WTC11 (cell line): ENCODE measurements around the gene C1QBP. TPM values are rescaled to one million over a fixed set of nuclear protein-coding genes. Genes with fewer than 3 reads are reported as not detected.

Source experiments
- ATAC-seq: fragments of 200-7000 bp; cut with Tn5 transposase; 2 replicates; pipeline ENCODE4 v1.10.0; 2021; ENCODE audit warnings: mild to moderate bottlenecking, moderate library complexity
- CTCF ChIA-PET: fragments of 300-600 bp; sonication (Branson Sonifier 250); formaldehyde crosslinking; loops from one replicate; lab custom pipeline; 2021; ENCODE audit warnings: antibody characterized with exemption; lab: Charles Lee
- POLR2A ChIA-PET: fragments of 350-600 bp; sonication (Branson Sonifier 250); formaldehyde crosslinking; loops from one replicate; lab custom pipeline; 2021; ENCODE audit warnings: antibody characterized with exemption; lab: Charles Lee
- DNase-seq: peaks from one replicate; pipeline ENCODE4 v3.0.0; 2021; ENCODE audit warnings: low spot score
- H3K27ac Mint-ChIP-seq: 2 replicates; pipeline ENCODE4 v1.8.0; 2021; ENCODE audit warnings: mixed read lengths
- H3K27me3 Mint-ChIP-seq: 2 replicates; pipeline ENCODE4 v1.8.0; 2021; ENCODE audit warnings: low read depth, mild to moderate bottlenecking, moderate library complexity, mixed read lengths
- H3K36me3 Mint-ChIP-seq: 2 replicates; pipeline ENCODE4 v1.8.0; 2021; ENCODE audit warnings: mixed read lengths
- H3K4me1 Mint-ChIP-seq: 2 replicates; pipeline ENCODE4 v1.8.0; 2022; ENCODE audit warnings: mixed read lengths
- H3K4me3 Mint-ChIP-seq: 2 replicates; pipeline ENCODE4 v1.8.0; 2021; ENCODE audit warnings: mild to moderate bottlenecking, moderate library complexity, mixed read lengths
- H3K9me3 Mint-ChIP-seq: 2 replicates; pipeline ENCODE4 v1.8.0; 2021; ENCODE audit warnings: mixed read lengths
- CREM ChIP-seq: sonication (generic); formaldehyde crosslinking; IDR thresholded peaks from 2 replicates; pipeline ENCODE4 v1.8.1; 2022; ENCODE audit warnings: mild to moderate bottlenecking, missing genetic modification reagents, moderate library complexity
- CTCF ChIP-seq: fragments of 200-600 bp; IDR thresholded peaks from 2 replicates; pipeline ENCODE4 v1.8.0; 2022; ENCODE audit warnings: antibody characterized with exemption
- E2F1 ChIP-seq: sonication (generic); formaldehyde crosslinking; IDR thresholded peaks from 2 replicates; pipeline ENCODE4 v1.8.0; 2022; ENCODE audit warnings: mild to moderate bottlenecking, missing genetic modification reagents
- ELF4 ChIP-seq: sonication (generic); formaldehyde crosslinking; IDR thresholded peaks from 2 replicates; pipeline ENCODE4 v1.8.1; 2022; ENCODE audit warnings: low read depth, mild to moderate bottlenecking, moderate library complexity, missing genetic modification reagents
- EMX1 ChIP-seq: fragments of 250-450 bp; sonication (Bioruptor Pico); IDR thresholded peaks from 2 replicates; pipeline ENCODE4 v1.8.0; 2021; ENCODE audit warnings: mild to moderate bottlenecking
- ESRRA ChIP-seq: sonication (generic); formaldehyde crosslinking; IDR thresholded peaks from 2 replicates; pipeline ENCODE4 v1.8.1; 2022; ENCODE audit warnings: mild to moderate bottlenecking, missing genetic modification reagents, borderline replicate concordance
- ETV6 ChIP-seq: sonication (generic); formaldehyde crosslinking; IDR thresholded peaks from 2 replicates; pipeline ENCODE4 v1.8.1; 2022; ENCODE audit warnings: mild to moderate bottlenecking, missing genetic modification reagents
- FOXJ3 ChIP-seq: sonication (generic); formaldehyde crosslinking; IDR thresholded peaks from 2 replicates; pipeline ENCODE4 v1.9.0; 2021; ENCODE audit warnings: missing genetic modification reagents, mild to moderate bottlenecking, borderline replicate concordance
- FOXP1 ChIP-seq: sonication (generic); formaldehyde crosslinking; IDR thresholded peaks from 2 replicates; pipeline ENCODE4 v1.8.0; 2022; ENCODE audit warnings: missing genetic modification reagents, mild to moderate bottlenecking, moderate library complexity, borderline replicate concordance
- MXD4 ChIP-seq: fragments of 250-450 bp; sonication (Bioruptor Pico); IDR thresholded peaks from 2 replicates; pipeline ENCODE4 v1.8.0; 2021; ENCODE audit warnings: mild to moderate bottlenecking, moderate library complexity, borderline replicate concordance
- NFATC4 ChIP-seq: fragments of 250-450 bp; sonication (Bioruptor Pico); IDR thresholded peaks from 2 replicates; pipeline ENCODE4 v1.9.0; 2021; ENCODE audit warnings: mild to moderate bottlenecking
- NFYB ChIP-seq: sonication (generic); formaldehyde crosslinking; conservative IDR thresholded peaks from 2 replicates; pipeline ENCODE4 v1.8.0; 2022; ENCODE audit warnings: low read depth, missing genetic modification reagents
- NR2C2 ChIP-seq: sonication (generic); formaldehyde crosslinking; IDR thresholded peaks from 2 replicates; pipeline ENCODE4 v1.8.0; 2022; ENCODE audit warnings: mild to moderate bottlenecking, missing genetic modification reagents
- SMAD4 ChIP-seq: sonication (generic); formaldehyde crosslinking; IDR thresholded peaks from 2 replicates; pipeline ENCODE4 v1.8.0; 2022; ENCODE audit warnings: mild to moderate bottlenecking, missing genetic modification reagents
- SOX15 ChIP-seq: fragments of 250-450 bp; sonication (Bioruptor Pico); IDR thresholded peaks from 2 replicates; pipeline ENCODE4 v1.9.0; 2021; ENCODE audit warnings: mild to moderate bottlenecking
- ZBTB21 ChIP-seq: sonication (generic); formaldehyde crosslinking; IDR thresholded peaks from 2 replicates; pipeline ENCODE4 v1.8.1; 2023; ENCODE audit warnings: mild to moderate bottlenecking, missing genetic modification reagents, borderline replicate concordance
- ZNF121 ChIP-seq: sonication (generic); formaldehyde crosslinking; IDR thresholded peaks from 2 replicates; pipeline ENCODE4 v1.8.0; 2023; ENCODE audit warnings: missing genetic modification reagents
- ZNF263 ChIP-seq: sonication (generic); formaldehyde crosslinking; IDR thresholded peaks from 2 replicates; pipeline ENCODE4 v1.8.1; 2022; ENCODE audit warnings: low read depth, mild to moderate bottlenecking, moderate library complexity, missing genetic modification reagents
- total RNA-seq: library from RNA; stranded (reverse); gene quantifications from 3 replicates; pipeline ENCODE4 v1.2.3, GENCODE V29; 2021
- TF ChIP-seq, protein P1 (sequence below): sonication (generic); formaldehyde crosslinking; IDR thresholded peaks from 2 replicates; pipeline ENCODE4 v1.8.0; 2022; ENCODE audit warnings: mild to moderate bottlenecking, missing genetic modification reagents
- TF ChIP-seq, protein P2 (sequence below): fragments of 250-450 bp; sonication (Bioruptor Pico); IDR thresholded peaks from 2 replicates; pipeline ENCODE4 v2.1.2; 2022; ENCODE audit warnings: mild to moderate bottlenecking, moderate library complexity
- TF ChIP-seq, protein P3 (sequence below): sonication (generic); formaldehyde crosslinking; IDR thresholded peaks from 2 replicates; pipeline ENCODE4 v1.8.1; 2022; ENCODE audit warnings: low read depth, mild to moderate bottlenecking, moderate library complexity, missing genetic modification reagents, borderline replicate concordance
- TF ChIP-seq, protein P4 (sequence below): sonication (generic); formaldehyde crosslinking; IDR thresholded peaks from 2 replicates; pipeline ENCODE4 v1.8.1; 2023; ENCODE audit warnings: mild to moderate bottlenecking, missing genetic modification reagents

Gene C1QBP
- total RNA-seq, 1 experiment from 2014 or later, result 429 TPM

DNA sequence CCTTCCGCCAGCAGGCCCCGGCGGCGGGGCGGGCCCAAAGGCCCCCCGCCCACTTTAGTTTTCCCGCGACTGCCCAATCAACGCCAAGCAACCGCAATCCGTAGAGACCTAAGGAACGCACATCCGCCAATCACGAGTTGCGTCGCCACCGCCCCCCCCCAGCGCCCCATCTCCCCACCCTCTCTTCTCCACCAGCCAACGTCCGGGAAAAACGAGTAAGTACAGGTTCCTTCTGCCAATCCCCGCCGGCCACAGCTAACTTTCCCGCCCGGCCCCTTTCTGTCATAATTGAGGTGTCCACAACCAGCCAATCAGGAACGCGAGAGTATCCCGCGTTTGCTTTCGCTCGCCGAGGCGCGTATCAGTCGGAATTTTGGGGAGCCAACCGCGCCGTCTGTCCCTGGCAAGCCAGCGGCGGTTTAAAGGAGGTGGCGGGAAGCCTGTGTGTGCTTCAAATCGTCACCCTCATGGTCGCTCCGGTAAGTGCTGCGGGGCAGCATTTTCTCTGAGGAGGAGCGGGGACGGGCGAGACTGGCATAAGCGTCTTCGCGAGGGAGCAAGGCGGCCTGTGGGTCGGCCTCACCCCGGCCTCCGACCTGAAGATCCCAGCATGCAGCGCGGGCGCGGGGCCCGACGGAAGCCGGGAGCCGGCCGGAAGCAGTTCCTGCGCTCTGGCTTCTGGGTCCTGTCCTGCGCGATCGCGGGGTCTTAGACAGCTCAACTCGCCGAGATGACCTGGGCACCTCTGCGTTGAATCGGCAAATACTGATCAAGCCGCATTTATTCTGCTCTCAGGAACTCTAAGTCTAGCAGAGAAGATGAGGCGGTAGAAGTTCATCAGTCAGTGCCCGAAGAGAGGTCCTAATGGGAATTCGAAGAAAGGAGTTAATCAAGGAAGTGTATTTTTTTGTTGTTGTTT lies 47.5 kb upstream of the C1QBP start, which contains the start of gene MIS12 (continued):
- no peak for TF ChIP-seq NR2C2 (CRISPR knock-in tag)
- TF ChIP-seq ZNF121, result no peak
- TF ChIP-seq SOX15 (CRISPR knock-in tag), result no peak

GRCh38 chr17:5485270-5486205 lies 46.6 kb upstream of the C1QBP start, which contains the start of gene DERL2:
Gene DERL2 (minus strand): TSS chr17:5486178. CDS start chr17:5486161, 17 bp downstream.
- no peak for TF ChIP-seq ELF4
- no peak for TF ChIP-seq CTCF
- TF ChIP-seq, protein P1, sequence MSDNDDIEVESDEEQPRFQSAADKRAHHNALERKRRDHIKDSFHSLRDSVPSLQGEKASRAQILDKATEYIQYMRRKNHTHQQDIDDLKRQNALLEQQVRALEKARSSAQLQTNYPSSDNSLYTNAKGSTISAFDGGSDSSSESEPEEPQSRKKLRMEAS (CRISPR knock-in tag), result no peak
- TF ChIP-seq EMX1 (CRISPR knock-in tag), result no peak
- TF ChIP-seq, protein P2, sequence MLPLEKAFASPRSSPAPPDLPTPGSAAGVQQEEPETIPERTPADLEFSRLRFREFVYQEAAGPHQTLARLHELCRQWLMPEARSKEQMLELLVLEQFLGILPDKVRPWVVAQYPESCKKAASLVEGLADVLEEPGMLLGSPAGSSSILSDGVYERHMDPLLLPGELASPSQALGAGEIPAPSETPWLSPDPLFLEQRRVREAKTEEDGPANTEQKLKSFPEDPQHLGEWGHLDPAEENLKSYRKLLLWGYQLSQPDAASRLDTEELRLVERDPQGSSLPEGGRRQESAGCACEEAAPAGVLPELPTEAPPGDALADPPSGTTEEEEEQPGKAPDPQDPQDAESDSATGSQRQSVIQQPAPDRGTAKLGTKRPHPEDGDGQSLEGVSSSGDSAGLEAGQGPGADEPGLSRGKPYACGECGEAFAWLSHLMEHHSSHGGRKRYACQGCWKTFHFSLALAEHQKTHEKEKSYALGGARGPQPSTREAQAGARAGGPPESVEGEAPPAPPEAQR, result no peak
- no peak for TF ChIP-seq E2F1 (CRISPR knock-in tag)
- TF ChIP-seq, protein P3, sequence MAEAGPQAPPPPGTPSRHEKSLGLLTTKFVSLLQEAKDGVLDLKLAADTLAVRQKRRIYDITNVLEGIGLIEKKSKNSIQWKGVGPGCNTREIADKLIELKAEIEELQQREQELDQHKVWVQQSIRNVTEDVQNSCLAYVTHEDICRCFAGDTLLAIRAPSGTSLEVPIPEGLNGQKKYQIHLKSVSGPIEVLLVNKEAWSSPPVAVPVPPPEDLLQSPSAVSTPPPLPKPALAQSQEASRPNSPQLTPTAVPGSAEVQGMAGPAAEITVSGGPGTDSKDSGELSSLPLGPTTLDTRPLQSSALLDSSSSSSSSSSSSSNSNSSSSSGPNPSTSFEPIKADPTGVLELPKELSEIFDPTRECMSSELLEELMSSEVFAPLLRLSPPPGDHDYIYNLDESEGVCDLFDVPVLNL, result no peak
- TF ChIP-seq ZNF263 (CRISPR knock-in tag), result no peak
- TF ChIP-seq NFATC4 (CRISPR knock-in tag), result no peak
- TF ChIP-seq ZBTB21 (CRISPR knock-in tag), result no peak
- no peak for TF ChIP-seq MXD4
- Mint-ChIP-seq H3K4me1 (peaks cover 26% of the 10 kb centered on the region), H3K4me3 (peak within 1 kb of the TSS; percentile 100), H3K27me3 (no peaks in the 10 kb centered on the region), H3K27ac (peak within 1 kb of the TSS; percentile 100), H3K36me3 (peaks cover 56% of the 10 kb centered on the region), H3K9me3 (no peaks in the 10 kb centered on the region)
- CTCF ChIA-PET, result interaction anchor here (0.7 to 3.0 kb wide), 8 partner anchors 14 to 248 kb away, joined by 3 to 15 read pairs (median 5); partner anchors contain the start of genes C1QBP, DHX33, NUP88 and RPAIN
- POLR2A ChIA-PET, result interaction anchor here (0.7 to 2.6 kb wide), 8 partner anchors 15 to 208 kb away, joined by 3 to 24 read pairs (median 3); partner anchors contain the start of genes DHX33, NUP88 and RPAIN
- ATAC-seq (peak; percentile 24), DNase-seq (peak; percentile 44)

DNA sequence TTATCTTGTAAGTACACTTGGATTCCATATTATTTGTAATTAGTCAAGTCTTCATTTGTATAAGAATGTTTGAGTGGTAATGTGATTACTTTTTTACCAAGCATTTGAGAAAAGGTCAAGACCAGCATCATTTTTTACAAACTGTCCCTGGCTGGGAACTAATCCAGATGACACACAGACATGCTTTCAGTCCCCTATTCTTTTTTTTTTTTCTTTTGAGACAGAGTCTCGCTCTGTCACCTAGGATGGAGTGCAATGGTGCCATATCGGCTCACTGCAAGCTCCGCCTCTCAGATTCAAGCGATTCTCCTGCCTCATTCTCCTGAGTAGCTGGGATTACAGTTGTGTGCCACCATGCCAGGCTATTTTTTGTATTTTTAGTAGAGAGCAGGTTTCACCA lies 42.5 kb upstream of the C1QBP start:
- no peaks in the 10 kb centered on the region for H3K27me3 Mint-ChIP-seq
- CTCF ChIA-PET, result interaction anchor here (0.7 to 1.2 kb wide), 2 partner anchors 43 to 361 kb away, joined by 3 to 4 read pairs; partner anchors contain the start of gene C1QBP
- no peak overlapping the region for H3K4me3 Mint-ChIP-seq
- peaks cover 10% of the 10 kb centered on the region for H3K4me1 Mint-ChIP-seq
- DNase-seq (no peak), ATAC-seq (no peak)
- no peak overlapping the region for H3K27ac Mint-ChIP-seq
- peaks cover 4% of the 10 kb centered on the region; the same call in 1 of the 2 replicates for H3K9me3 Mint-ChIP-seq
- peaks cover 66% of the 10 kb centered on the region for H3K36me3 Mint-ChIP-seq
- POLR2A ChIA-PET, result no interaction called here
- TF ChIP-seq ETV6 (CRISPR knock-in tag) (no peak), NFATC4 (CRISPR knock-in tag) (no peak), FOXP1 (CRISPR knock-in tag) (no peak), FOXJ3 (CRISPR knock-in tag) (no peak), MXD4 (no peak), SMAD4 (CRISPR knock-in tag) (no peak), ESRRA (CRISPR knock-in tag) (no peak), NFYB (CRISPR knock-in tag) (no peak), CREM (CRISPR knock-in tag) (no peak), SOX15 (CRISPR knock-in tag) (no peak)
- TF ChIP-seq, protein P4, sequence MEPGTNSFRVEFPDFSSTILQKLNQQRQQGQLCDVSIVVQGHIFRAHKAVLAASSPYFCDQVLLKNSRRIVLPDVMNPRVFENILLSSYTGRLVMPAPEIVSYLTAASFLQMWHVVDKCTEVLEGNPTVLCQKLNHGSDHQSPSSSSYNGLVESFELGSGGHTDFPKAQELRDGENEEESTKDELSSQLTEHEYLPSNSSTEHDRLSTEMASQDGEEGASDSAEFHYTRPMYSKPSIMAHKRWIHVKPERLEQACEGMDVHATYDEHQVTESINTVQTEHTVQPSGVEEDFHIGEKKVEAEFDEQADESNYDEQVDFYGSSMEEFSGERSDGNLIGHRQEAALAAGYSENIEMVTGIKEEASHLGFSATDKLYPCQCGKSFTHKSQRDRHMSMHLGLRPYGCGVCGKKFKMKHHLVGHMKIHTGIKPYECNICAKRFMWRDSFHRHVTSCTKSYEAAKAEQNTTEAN (CRISPR knock-in tag), result no peak
